Measurements from ENCODE around the gene IRAG1. TPM values are rescaled to one million over a fixed set of nuclear protein-coding genes. Genes with fewer than 3 reads are reported as not detected.

IRAG1 gene
- total and polyA plus RNA-seq, 2 experiments from 2014 or later, result 1.5 to 2.7 TPM

DNA sequence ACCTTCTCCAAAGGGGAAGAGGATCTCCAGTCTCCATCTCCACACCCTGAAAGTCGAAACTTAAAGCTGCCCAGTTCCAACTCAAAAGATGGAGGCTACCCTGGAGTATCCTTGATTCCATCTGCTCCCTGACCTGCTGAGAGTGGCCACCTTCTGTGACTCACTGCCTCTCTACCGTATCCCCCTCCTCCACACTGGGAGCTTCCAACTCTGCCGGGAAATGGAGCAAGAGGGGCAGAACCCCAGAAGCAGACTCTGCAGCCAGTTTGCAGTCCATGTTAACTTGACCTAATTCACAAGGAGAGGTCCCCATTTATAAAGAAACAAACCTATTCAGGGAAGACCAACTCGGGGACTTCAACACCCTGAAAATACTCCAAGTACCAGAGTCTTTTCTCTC lies 22.0 kb upstream of the IRAG1 start:
- Mint-ChIP-seq H3K27me3 (ENCODE audit: insufficient read depth, low read depth, poor library complexity) (peaks cover 5% of the 10 kb centered on the region), H3K4me3 (no peak overlapping the region), H3K36me3 (ENCODE audit: low read depth) (no peaks in the 10 kb centered on the region; the same call in 2 of the 3 replicates), H3K27ac (no peak overlapping the region), H3K9me3 (no peaks in the 10 kb centered on the region), H3K4me1 (peaks cover 2% of the 10 kb centered on the region; the same call in 1 of the 3 replicates)
- no peaks in the 10 kb centered on the region for H3K4me1 ChIP-seq (ENCODE audit: insufficient read depth)
- no peaks in the 10 kb centered on the region for H3F3A ChIP-seq (replicated peaks; ENCODE audit: low read depth)
- DNase-seq (ENCODE audit: low spot score) (no peak), ATAC-seq (no peak)
- H3K27ac ChIP-seq (ENCODE audit: low read depth), result no peak overlapping the region
- H3K27me3 ChIP-seq (ENCODE audit: insufficient read depth), result no peaks in the 10 kb centered on the region
- H4K20me1 ChIP-seq (replicated peaks; ENCODE audit: insufficient read depth), result no peaks in the 10 kb centered on the region
- TF ChIP-seq ZNF331 (CRISPR knock-in tag; IDR thresholded peaks at IDR 0.05; ENCODE audit: low read depth), result no peak
- TF ChIP-seq EZH2 (IDR thresholded peaks at IDR 0.05; ENCODE audit: low read depth, unreplicated experiment), result no peak
- TF ChIP-seq STAT1 (IDR thresholded peaks at IDR 0.05; ENCODE audit: unreplicated experiment), result no peak
- TF ChIP-seq POLR2AphosphoS5 (IDR thresholded peaks at IDR 0.05; ENCODE audit: low read depth), result no peak
- TF ChIP-seq, protein P1, sequence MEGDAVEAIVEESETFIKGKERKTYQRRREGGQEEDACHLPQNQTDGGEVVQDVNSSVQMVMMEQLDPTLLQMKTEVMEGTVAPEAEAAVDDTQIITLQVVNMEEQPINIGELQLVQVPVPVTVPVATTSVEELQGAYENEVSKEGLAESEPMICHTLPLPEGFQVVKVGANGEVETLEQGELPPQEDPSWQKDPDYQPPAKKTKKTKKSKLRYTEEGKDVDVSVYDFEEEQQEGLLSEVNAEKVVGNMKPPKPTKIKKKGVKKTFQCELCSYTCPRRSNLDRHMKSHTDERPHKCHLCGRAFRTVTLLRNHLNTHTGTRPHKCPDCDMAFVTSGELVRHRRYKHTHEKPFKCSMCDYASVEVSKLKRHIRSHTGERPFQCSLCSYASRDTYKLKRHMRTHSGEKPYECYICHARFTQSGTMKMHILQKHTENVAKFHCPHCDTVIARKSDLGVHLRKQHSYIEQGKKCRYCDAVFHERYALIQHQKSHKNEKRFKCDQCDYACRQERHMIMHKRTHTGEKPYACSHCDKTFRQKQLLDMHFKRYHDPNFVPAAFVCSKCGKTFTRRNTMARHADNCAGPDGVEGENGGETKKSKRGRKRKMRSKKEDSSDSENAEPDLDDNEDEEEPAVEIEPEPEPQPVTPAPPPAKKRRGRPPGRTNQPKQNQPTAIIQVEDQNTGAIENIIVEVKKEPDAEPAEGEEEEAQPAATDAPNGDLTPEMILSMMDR (conservative IDR thresholded peaks at IDR 0.05; ENCODE audit: low read depth in 2 of 2), result no peak
- TF ChIP-seq NANOG (IDR thresholded peaks at IDR 0.05; ENCODE audit: borderline replicate concordance), result no peak
- TF ChIP-seq ZNF114 (CRISPR knock-in tag; IDR thresholded peaks at IDR 0.05), result no peak
- no peak for TF ChIP-seq EZH2phosphoT487 (IDR thresholded peaks at IDR 0.05; ENCODE audit: unreplicated experiment)
- TF ChIP-seq, protein P2, sequence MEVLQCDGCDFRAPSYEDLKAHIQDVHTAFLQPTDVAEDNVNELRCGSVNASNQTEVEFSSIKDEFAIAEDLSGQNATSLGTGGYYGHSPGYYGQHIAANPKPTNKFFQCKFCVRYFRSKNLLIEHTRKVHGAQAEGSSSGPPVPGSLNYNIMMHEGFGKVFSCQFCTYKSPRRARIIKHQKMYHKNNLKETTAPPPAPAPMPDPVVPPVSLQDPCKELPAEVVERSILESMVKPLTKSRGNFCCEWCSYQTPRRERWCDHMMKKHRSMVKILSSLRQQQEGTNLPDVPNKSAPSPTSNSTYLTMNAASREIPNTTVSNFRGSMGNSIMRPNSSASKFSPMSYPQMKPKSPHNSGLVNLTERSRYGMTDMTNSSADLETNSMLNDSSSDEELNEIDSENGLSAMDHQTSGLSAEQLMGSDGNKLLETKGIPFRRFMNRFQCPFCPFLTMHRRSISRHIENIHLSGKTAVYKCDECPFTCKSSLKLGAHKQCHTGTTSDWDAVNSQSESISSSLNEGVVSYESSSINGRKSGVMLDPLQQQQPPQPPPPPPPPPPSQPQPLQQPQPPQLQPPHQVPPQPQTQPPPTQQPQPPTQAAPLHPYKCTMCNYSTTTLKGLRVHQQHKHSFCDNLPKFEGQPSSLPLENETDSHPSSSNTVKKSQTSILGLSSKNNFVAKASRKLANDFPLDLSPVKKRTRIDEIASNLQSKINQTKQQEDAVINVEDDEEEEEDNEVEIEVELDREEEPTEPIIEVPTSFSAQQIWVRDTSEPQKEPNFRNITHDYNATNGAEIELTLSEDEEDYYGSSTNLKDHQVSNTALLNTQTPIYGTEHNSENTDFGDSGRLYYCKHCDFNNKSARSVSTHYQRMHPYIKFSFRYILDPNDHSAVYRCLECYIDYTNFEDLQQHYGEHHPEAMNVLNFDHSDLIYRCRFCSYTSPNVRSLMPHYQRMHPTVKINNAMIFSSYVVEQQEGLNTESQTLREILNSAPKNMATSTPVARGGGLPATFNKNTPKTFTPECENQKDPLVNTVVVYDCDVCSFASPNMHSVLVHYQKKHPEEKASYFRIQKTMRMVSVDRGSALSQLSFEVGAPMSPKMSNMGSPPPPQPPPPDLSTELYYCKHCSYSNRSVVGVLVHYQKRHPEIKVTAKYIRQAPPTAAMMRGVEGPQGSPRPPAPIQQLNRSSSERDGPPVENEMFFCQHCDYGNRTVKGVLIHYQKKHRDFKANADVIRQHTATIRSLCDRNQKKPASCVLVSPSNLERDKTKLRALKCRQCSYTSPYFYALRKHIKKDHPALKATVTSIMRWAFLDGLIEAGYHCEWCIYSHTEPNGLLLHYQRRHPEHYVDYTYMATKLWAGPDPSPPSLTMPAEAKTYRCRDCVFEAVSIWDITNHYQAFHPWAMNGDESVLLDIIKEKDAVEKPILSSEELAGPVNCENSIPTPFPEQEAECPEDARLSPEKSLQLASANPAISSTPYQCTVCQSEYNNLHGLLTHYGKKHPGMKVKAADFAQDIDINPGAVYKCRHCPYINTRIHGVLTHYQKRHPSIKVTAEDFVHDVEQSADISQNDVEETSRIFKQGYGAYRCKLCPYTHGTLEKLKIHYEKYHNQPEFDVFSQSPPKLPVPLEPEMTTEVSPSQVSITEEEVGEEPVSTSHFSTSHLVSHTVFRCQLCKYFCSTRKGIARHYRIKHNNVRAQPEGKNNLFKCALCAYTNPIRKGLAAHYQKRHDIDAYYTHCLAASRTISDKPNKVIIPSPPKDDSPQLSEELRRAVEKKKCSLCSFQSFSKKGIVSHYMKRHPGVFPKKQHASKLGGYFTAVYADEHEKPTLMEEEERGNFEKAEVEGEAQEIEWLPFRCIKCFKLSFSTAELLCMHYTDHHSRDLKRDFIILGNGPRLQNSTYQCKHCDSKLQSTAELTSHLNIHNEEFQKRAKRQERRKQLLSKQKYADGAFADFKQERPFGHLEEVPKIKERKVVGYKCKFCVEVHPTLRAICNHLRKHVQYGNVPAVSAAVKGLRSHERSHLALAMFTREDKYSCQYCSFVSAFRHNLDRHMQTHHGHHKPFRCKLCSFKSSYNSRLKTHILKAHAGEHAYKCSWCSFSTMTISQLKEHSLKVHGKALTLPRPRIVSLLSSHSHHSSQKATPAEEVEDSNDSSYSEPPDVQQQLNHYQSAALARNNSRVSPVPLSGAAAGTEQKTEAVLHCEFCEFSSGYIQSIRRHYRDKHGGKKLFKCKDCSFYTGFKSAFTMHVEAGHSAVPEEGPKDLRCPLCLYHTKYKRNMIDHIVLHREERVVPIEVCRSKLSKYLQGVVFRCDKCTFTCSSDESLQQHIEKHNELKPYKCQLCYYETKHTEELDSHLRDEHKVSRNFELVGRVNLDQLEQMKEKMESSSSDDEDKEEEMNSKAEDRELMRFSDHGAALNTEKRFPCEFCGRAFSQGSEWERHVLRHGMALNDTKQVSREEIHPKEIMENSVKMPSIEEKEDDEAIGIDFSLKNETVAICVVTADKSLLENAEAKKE (CRISPR knock-in tag; IDR thresholded peaks at IDR 0.05), result no peak
- TF ChIP-seq, protein P3, sequence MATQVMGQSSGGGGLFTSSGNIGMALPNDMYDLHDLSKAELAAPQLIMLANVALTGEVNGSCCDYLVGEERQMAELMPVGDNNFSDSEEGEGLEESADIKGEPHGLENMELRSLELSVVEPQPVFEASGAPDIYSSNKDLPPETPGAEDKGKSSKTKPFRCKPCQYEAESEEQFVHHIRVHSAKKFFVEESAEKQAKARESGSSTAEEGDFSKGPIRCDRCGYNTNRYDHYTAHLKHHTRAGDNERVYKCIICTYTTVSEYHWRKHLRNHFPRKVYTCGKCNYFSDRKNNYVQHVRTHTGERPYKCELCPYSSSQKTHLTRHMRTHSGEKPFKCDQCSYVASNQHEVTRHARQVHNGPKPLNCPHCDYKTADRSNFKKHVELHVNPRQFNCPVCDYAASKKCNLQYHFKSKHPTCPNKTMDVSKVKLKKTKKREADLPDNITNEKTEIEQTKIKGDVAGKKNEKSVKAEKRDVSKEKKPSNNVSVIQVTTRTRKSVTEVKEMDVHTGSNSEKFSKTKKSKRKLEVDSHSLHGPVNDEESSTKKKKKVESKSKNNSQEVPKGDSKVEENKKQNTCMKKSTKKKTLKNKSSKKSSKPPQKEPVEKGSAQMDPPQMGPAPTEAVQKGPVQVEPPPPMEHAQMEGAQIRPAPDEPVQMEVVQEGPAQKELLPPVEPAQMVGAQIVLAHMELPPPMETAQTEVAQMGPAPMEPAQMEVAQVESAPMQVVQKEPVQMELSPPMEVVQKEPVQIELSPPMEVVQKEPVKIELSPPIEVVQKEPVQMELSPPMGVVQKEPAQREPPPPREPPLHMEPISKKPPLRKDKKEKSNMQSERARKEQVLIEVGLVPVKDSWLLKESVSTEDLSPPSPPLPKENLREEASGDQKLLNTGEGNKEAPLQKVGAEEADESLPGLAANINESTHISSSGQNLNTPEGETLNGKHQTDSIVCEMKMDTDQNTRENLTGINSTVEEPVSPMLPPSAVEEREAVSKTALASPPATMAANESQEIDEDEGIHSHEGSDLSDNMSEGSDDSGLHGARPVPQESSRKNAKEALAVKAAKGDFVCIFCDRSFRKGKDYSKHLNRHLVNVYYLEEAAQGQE (IDR thresholded peaks at IDR 0.05; ENCODE audit: unreplicated experiment), result no peak
- TF ChIP-seq JUNB (IDR thresholded peaks at IDR 0.05; ENCODE audit: unreplicated experiment), result no peak
- no peak for TF ChIP-seq CREB1 (CRISPR knock-in tag; IDR thresholded peaks at IDR 0.05; ENCODE audit: low read depth)
- TF ChIP-seq, protein P4, sequence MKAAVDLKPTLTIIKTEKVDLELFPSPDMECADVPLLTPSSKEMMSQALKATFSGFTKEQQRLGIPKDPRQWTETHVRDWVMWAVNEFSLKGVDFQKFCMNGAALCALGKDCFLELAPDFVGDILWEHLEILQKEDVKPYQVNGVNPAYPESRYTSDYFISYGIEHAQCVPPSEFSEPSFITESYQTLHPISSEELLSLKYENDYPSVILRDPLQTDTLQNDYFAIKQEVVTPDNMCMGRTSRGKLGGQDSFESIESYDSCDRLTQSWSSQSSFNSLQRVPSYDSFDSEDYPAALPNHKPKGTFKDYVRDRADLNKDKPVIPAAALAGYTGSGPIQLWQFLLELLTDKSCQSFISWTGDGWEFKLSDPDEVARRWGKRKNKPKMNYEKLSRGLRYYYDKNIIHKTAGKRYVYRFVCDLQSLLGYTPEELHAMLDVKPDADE (IDR thresholded peaks at IDR 0.05), result no peak
- H3K79me2 ChIP-seq (replicated peaks; ENCODE audit: insufficient read depth), result no peaks in the 10 kb centered on the region
- no peaks in the 10 kb centered on the region for H3K36me3 ChIP-seq (ENCODE audit: insufficient read depth)
- H3K9me2 ChIP-seq (ENCODE audit: insufficient read depth), result 0 out of 2 replicates have a peak, but pooled peaks cover 8% of the 10 kb centered on the region
- no peak overlapping the region for H3K4me3 ChIP-seq
- no peak overlapping the region for H3K4me2 ChIP-seq
- no peak overlapping the region for H2AFZ ChIP-seq
